Trophoblast cell (in vitro differentiated cells and primary cell): Measurements from ENCODE around the gene MAP2K2.
"Not testable (repeated sequence)": the region's sequence is repeated elsewhere in the genome, so short reads cannot be mapped to it uniquely, and the experiment has no call there.

ENCODE experiments used
- DNase-seq, 2 donors: peaks; one replicate each; pipeline ENCODE4 v3.0.0-alpha.2; 2016
- H2AFZ ChIP-seq: 2 replicates; pipeline ENCODE4 v1.6.1; 2013; ENCODE audit warnings: low read length, moderate library complexity, mild to moderate bottlenecking; ENCODE audit not compliant: insufficient read depth, poor library complexity
- H2AK5ac ChIP-seq: 2 replicates; pipeline ENCODE4 v1.6.1; 2013; ENCODE audit warnings: mild to moderate bottlenecking, low read length
- H2BK120ac ChIP-seq: 2 replicates; pipeline ENCODE4 v1.6.1; 2013; ENCODE audit warnings: low read length, mild to moderate bottlenecking, moderate library complexity; ENCODE audit not compliant: insufficient read depth, poor library complexity
- H2BK12ac ChIP-seq: 2 replicates; pipeline ENCODE4 v1.6.1; 2013; ENCODE audit warnings: mild to moderate bottlenecking, low read length, moderate library complexity
- H2BK5ac ChIP-seq: 2 replicates; pipeline ENCODE4 v1.6.1; 2013; ENCODE audit warnings: low read length, low read depth, moderate library complexity, mild to moderate bottlenecking; ENCODE audit not compliant: poor library complexity
- H3K14ac ChIP-seq: 2 replicates; pipeline ENCODE4 v1.6.1; 2013; ENCODE audit warnings: mild to moderate bottlenecking, low read length
- H3K18ac ChIP-seq: 2 replicates; pipeline ENCODE4 v1.6.1; 2013; ENCODE audit warnings: mild to moderate bottlenecking, low read length
- H3K23ac ChIP-seq: 2 replicates; pipeline ENCODE4 v1.6.1; 2013; ENCODE audit warnings: low read length
- H3K27ac ChIP-seq: 2 replicates; pipeline ENCODE4 v1.5.1; 2013; ENCODE audit warnings: low read depth, mild to moderate bottlenecking, inconsistent platforms, low read length, moderate library complexity
- H3K27me3 ChIP-seq: 2 replicates; pipeline ENCODE4 v1.6.1; 2013; ENCODE audit warnings: inconsistent platforms, mild to moderate bottlenecking, low read length, moderate library complexity; ENCODE audit not compliant: insufficient read depth
- H3K36me3 ChIP-seq, 2 experiments: 1 replicate in 1 of 2; 2 replicates in 1 of 2; pipeline ENCODE4 v1.6.1; 2013; ENCODE audit warnings: low read length in 2 of 2, mild to moderate bottlenecking in 2 of 2, moderate library complexity in 1 of 2; ENCODE audit not compliant: insufficient read depth in 2 of 2, control insufficient read depth in 1 of 2
- H3K4ac ChIP-seq: 2 replicates; pipeline ENCODE4 v1.6.1; 2013; ENCODE audit warnings: low read depth, mild to moderate bottlenecking, low read length, moderate library complexity
- H3K4me1 ChIP-seq, 2 experiments: 1 replicate in 1 of 2; 2 replicates in 1 of 2; pipeline ENCODE4 v1.6.1; 2013; ENCODE audit warnings: low read length in 2 of 2, mild to moderate bottlenecking in 2 of 2, moderate library complexity in 1 of 2; ENCODE audit not compliant: insufficient read depth in 2 of 2, control insufficient read depth in 1 of 2
- H3K4me2 ChIP-seq: 2 replicates; pipeline ENCODE4 v1.6.1; 2013; ENCODE audit warnings: inconsistent platforms, mild to moderate bottlenecking, low read length, moderate library complexity
- H3K4me3 ChIP-seq: 2 replicates; pipeline ENCODE4 v1.5.1; 2013; ENCODE audit warnings: mild to moderate bottlenecking, low read depth, low read length, inconsistent platforms
- H3K79me1 ChIP-seq: one replicate; pipeline ENCODE4 v1.6.1; 2013; ENCODE audit warnings: low read length
- H3K79me2 ChIP-seq: 2 replicates; pipeline ENCODE4 v1.6.1; 2013; ENCODE audit warnings: low read length, mild to moderate bottlenecking; ENCODE audit not compliant: control insufficient read depth, insufficient read depth, poor library complexity
- H3K9ac ChIP-seq: 2 replicates; pipeline ENCODE4 v1.6.1; 2013; ENCODE audit warnings: mild to moderate bottlenecking, low read length
- H3K9me3 ChIP-seq: 2 replicates; pipeline ENCODE4 v1.6.1; 2013; ENCODE audit warnings: low read depth, mild to moderate bottlenecking, control low read depth, inconsistent platforms, low read length; ENCODE audit not compliant: insufficient read depth
- H4K12ac ChIP-seq: 2 replicates; pipeline ENCODE4 v1.6.1; 2013; ENCODE audit warnings: low read depth, mild to moderate bottlenecking, low read length, moderate library complexity
- H4K8ac ChIP-seq: 2 replicates; pipeline ENCODE4 v1.6.1; 2013; ENCODE audit warnings: low read depth, mild to moderate bottlenecking, low read length, moderate library complexity
- H4K91ac ChIP-seq: one replicate; pipeline ENCODE4 v1.6.1; 2013; ENCODE audit warnings: low read depth, mild to moderate bottlenecking, low read length, moderate library complexity
- WGBS: extraction: QIAGEN DNeasy Blood & Tissue Kit; methylation state at CpG from one replicate; pipeline ENCODE4 v1.1.7; 2013; ENCODE audit warnings: missing lambda C conversion rate; ENCODE audit not compliant: insufficient read length, insufficient coverage; ENCODE audit errors: extremely low coverage; 5-methylcytosine and 5-hydroxymethylcytosine counted together

Gene MAP2K2

DNA sequence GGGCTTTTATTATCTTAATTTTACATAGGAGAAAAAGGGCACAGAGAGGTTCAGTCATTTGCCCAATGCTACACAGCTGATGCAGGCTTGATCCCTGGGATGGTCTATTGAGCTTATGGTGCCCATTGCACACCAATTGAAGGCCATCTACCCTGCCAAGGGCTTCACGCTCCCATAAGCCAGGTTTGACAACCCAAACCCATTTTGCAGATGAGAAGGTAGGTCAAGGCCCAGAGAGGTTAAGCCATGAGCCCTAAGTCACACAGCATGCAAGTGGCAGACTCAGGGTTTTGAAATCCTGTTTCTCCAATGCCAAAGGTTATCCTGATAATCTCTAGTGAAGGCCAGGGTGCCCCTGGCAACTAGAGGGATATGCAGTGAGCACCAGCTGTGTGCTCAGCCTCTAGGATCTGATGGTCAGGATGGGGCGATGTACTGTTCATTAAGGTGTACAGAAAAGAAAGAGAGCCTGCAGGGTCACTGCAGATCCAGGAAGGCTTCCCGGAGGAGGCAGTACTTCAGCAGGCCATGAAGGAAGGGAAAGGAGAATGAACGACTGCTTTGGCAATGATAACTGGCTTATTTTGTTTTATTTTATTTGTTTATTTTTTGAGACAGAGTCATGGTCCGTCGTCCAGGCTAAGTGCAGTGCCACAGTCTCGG is 37.6 kb upstream of the MAP2K2 start:
- H2BK120ac ChIP-seq = no peak overlapping the region
- H3K36me3 ChIP-seq = no peaks in the 10 kb centered on the region
- H3K23ac ChIP-seq = no peak overlapping the region
- no peak overlapping the region for H4K91ac ChIP-seq
- no peak overlapping the region for H2BK5ac ChIP-seq
- no CpG with 5 or more reads among the region's 7 CpGs for WGBS
- H3K27me3 ChIP-seq = no peaks in the 10 kb centered on the region
- no peak overlapping the region for H3K18ac ChIP-seq
- no peak for DNase-seq
- no peaks in the 10 kb centered on the region for H3K79me2 ChIP-seq
- no peak overlapping the region for H3K4ac ChIP-seq
- no peak overlapping the region for H3K27ac ChIP-seq
- no peak overlapping the region for H4K8ac ChIP-seq
- H3K14ac ChIP-seq = no peak overlapping the region
- no peaks in the 10 kb centered on the region for H3K79me1 ChIP-seq
- no peak overlapping the region for H2BK12ac ChIP-seq
- no peak overlapping the region for H3K4me2 ChIP-seq
- no peak overlapping the region for H3K9ac ChIP-seq
- H4K12ac ChIP-seq = no peak overlapping the region
- no peak overlapping the region for H3K4me3 ChIP-seq
- H3K4me1 ChIP-seq = no peaks in the 10 kb centered on the region
- H2AK5ac ChIP-seq = no peak overlapping the region
- H2AFZ ChIP-seq = no peak overlapping the region
- no peaks in the 10 kb centered on the region for H3K9me3 ChIP-seq

DNA sequence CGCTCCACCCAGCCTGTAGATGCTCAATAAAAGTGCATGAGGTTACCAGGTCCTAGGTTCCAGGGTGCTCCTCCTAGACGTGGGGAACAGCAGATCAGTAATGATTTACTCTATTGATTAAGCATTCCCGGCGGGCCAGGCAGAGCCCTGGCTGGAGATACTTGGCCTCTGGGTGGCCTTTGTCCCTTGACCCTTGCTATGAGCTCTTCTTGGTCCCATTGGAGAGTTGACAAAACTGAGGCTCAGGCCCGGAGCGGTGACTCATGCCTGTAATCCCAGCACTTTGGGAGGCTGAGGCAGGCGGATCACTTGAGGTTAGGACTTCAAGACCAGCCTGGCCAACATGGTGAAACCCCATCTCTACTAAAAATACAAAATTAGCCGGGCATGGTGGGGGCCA is 34.0 kb upstream of the MAP2K2 start:
- not testable (repeated sequence) for H2AFZ ChIP-seq, H3K79me1 ChIP-seq, H4K8ac ChIP-seq, H3K9me3 ChIP-seq, H3K36me3 ChIP-seq, H2BK12ac ChIP-seq, H3K27ac ChIP-seq, H3K4me3 ChIP-seq, H3K9ac ChIP-seq, H2AK5ac ChIP-seq, H3K14ac ChIP-seq, H2BK5ac ChIP-seq, H3K27me3 ChIP-seq, H3K4me2 ChIP-seq, H4K12ac ChIP-seq, H3K4me1 ChIP-seq, H3K4ac ChIP-seq, H3K79me2 ChIP-seq, H3K23ac ChIP-seq, DNase-seq, H2BK120ac ChIP-seq, H3K18ac ChIP-seq, H4K91ac ChIP-seq
- no CpG with 5 or more reads among the region's 8 CpGs for WGBS

- Histone ChIP-seq H3K4ac (no peak overlapping the region), H4K91ac (no peak overlapping the region), H3K23ac (no peak overlapping the region), H3K9ac (no peak overlapping the region), H4K8ac (no peak overlapping the region), H3K79me1 (no peaks in the 10 kb centered on the region), H3K36me3 (no peaks in the 10 kb centered on the region), H2AFZ (no peak overlapping the region), H2BK120ac (no peak overlapping the region), H3K9me3 (no peaks in the 10 kb centered on the region), H3K18ac (no peak overlapping the region), H2BK12ac (no peak overlapping the region), H3K14ac (no peak overlapping the region), H3K4me1 (peaks cover 0 to 3% of the 10 kb centered on the region in 2 experiments), H3K4me3 (no peak overlapping the region), H2AK5ac (no peak overlapping the region), H3K79me2 (no peaks in the 10 kb centered on the region), H4K12ac (no peak overlapping the region), H3K4me2 (no peak overlapping the region), H3K27ac (no peak overlapping the region), H2BK5ac (no peak overlapping the region), H3K27me3 (no peaks in the 10 kb centered on the region)
- DNase-seq = no peak
- WGBS = no CpG with 5 or more reads among the region's 6 CpGs
Measured at GRCh38 chr19:4157164-4157563, 33.2 kb upstream of the MAP2K2 start.

- Histone ChIP-seq H2BK12ac (no peak overlapping the region), H2BK120ac (no peak overlapping the region), H3K79me1 (no peaks in the 10 kb centered on the region), H3K18ac (no peak overlapping the region), H3K23ac (no peak overlapping the region), H3K4me2 (no peak overlapping the region), H3K4ac (no peak overlapping the region), H3K9ac (no peak overlapping the region), H4K8ac (no peak overlapping the region), H3K27me3 (no peaks in the 10 kb centered on the region), H3K36me3 (no peaks in the 10 kb centered on the region), H4K91ac (no peak overlapping the region), H3K9me3 (no peaks in the 10 kb centered on the region), H2BK5ac (no peak overlapping the region), H3K27ac (no peak overlapping the region), H3K79me2 (no peaks in the 10 kb centered on the region), H2AFZ (no peak overlapping the region), H4K12ac (no peak overlapping the region), H3K14ac (no peak overlapping the region), H3K4me1 (peaks cover 0 to 3% of the 10 kb centered on the region in 2 experiments), H2AK5ac (no peak overlapping the region), H3K4me3 (no peak overlapping the region)
- no CpG with 5 or more reads among the region's 21 CpGs for WGBS
- DNase-seq = no peak
Measured at GRCh38 chr19:4154571-4155312, 30.8 kb upstream of the MAP2K2 start.
